ENCODE results near the gene MED27.

GRCh38 chr9:132027752-132028663 is 51.7 kb downstream of the MED27 start:
- no peak for TF ChIP-seq CTCF (IDR thresholded peaks at IDR 0.05; ENCODE audit: insufficient read depth, low read length)
- no peak for TF ChIP-seq POLR2AphosphoS5 (IDR thresholded peaks at IDR 0.05; ENCODE audit: low read depth)
- TF ChIP-seq REST (IDR thresholded peaks at IDR 0.05; ENCODE audit: insufficient replicate concordance, low read depth): peak; percentile 82

All from HL-60 (cell line).